CD14-positive monocyte (primary cell): Measurements from ENCODE around the gene DENND5B. TPM values are rescaled to one million over a fixed set of nuclear protein-coding genes. Genes with fewer than 3 reads are reported as not detected.

Experiments
- DNase-seq, 3 donors: peaks; one replicate each; pipeline ENCODE4 v3.0.0-alpha.2; 2011 to 2022
- H2AFZ ChIP-seq: 2 replicates; pipeline ENCODE4 v1.6.0; 2012; ENCODE audit warnings: mild to moderate bottlenecking, low read depth, low read length, inconsistent platforms; ENCODE audit not compliant: insufficient read depth, poor library complexity, severe bottlenecking
- H3K27ac ChIP-seq, 2 donors: 1 replicate in 1 of 2; 2 replicates in 1 of 2; pipeline ENCODE4 v1.5.1; 2012 to 2013; ENCODE audit warnings: low read length in 2 of 2, control low read depth in 1 of 2, inconsistent platforms in 1 of 2, low read depth in 1 of 2, mild to moderate bottlenecking in 1 of 2
- H3K27me3 ChIP-seq, 2 donors: one replicate each; pipeline versions ENCODE4 v1.6.0 to v1.6.1; 2011 to 2013; ENCODE audit warnings: low read length in 2 of 2; ENCODE audit not compliant: control insufficient read depth in 2 of 2, insufficient read depth in 2 of 2
- H3K36me3 ChIP-seq, 2 donors: replicated peaks in 1 of 2; 1 replicate in 1 of 2; 2 replicates in 1 of 2; pipeline versions ENCODE4 v1.5.1 to v1.6.1; 2012 to 2013; ENCODE audit warnings: low read length in 2 of 2, control low read depth in 1 of 2, inconsistent platforms in 1 of 2, mild to moderate bottlenecking in 1 of 2; ENCODE audit not compliant: insufficient read depth in 2 of 2, control insufficient read depth in 1 of 2
- H3K4me1 ChIP-seq, 2 donors: 1 replicate in 1 of 2; 2 replicates in 1 of 2; pipeline versions ENCODE4 v1.5.1 to v1.6.1; 2012 to 2013; ENCODE audit warnings: low read length in 2 of 2, control low read depth in 1 of 2, inconsistent platforms in 1 of 2, mild to moderate bottlenecking in 1 of 2, moderate library complexity in 1 of 2; ENCODE audit not compliant: insufficient read depth in 2 of 2, control insufficient read depth in 1 of 2
- H3K4me2 ChIP-seq: replicated peaks from 2 replicates; pipeline ENCODE3; 2012; ENCODE audit warnings: low read length, moderate library complexity, mild to moderate bottlenecking; ENCODE audit not compliant: poor library complexity, severe bottlenecking; ENCODE audit errors: extremely low read depth
- H3K4me3 ChIP-seq, 3 experiments: fragments of 200-600 bp in 1 of 3; sonication (generic) in 1 of 3; replicated peaks in 1 of 3; 1 replicate in 2 of 3; 2 replicates in 1 of 3; pipeline ENCODE4 v1.5.1; 2011 to 2013; ENCODE audit warnings: low read length in 3 of 3, mild to moderate bottlenecking in 3 of 3, control low read depth in 2 of 3, low read depth in 2 of 3, inconsistent platforms in 1 of 3, moderate library complexity in 1 of 3
- H3K79me2 ChIP-seq: 2 replicates; pipeline ENCODE4 v1.6.0; 2012; ENCODE audit warnings: mild to moderate bottlenecking, control low read depth, inconsistent platforms, low read length, moderate library complexity; ENCODE audit not compliant: insufficient read depth
- H3K9ac ChIP-seq: 2 replicates; pipeline ENCODE4 v1.6.0; 2017; ENCODE audit warnings: low read length, mild to moderate bottlenecking; ENCODE audit not compliant: insufficient read depth, poor library complexity, severe bottlenecking
- H3K9me3 ChIP-seq, 2 donors: replicated peaks in 1 of 2; 1 replicate in 1 of 2; 2 replicates in 1 of 2; pipeline versions ENCODE4 v1.5.1 to v1.6.1; 2012 to 2013; ENCODE audit warnings: low read length in 2 of 2, control low read depth in 1 of 2; ENCODE audit not compliant: control insufficient read depth in 1 of 2, insufficient read depth in 1 of 2
- H4K20me1 ChIP-seq: 2 replicates; pipeline ENCODE4 v1.6.0; 2012; ENCODE audit warnings: mild to moderate bottlenecking, low read length, control low read depth, moderate library complexity; ENCODE audit not compliant: insufficient read depth
- H3K27ac Mint-ChIP-seq, 7 donors: one replicate each; pipeline ENCODE4 v1.8.0; 2020; ENCODE audit warnings: mild to moderate bottlenecking in 7 of 7, mixed read lengths in 7 of 7, moderate library complexity in 6 of 7, inconsistent platforms in 2 of 7
- H3K27me3 Mint-ChIP-seq, 3 donors: one replicate each; pipeline ENCODE4 v1.8.0; 2021 to 2022; ENCODE audit warnings: low read depth in 3 of 3, mild to moderate bottlenecking in 3 of 3, mixed read lengths in 3 of 3, moderate library complexity in 3 of 3, inconsistent platforms in 1 of 3
- H3K36me3 Mint-ChIP-seq, 2 donors: one replicate each; pipeline ENCODE4 v1.8.0; 2020; ENCODE audit warnings: mixed read lengths in 2 of 2, inconsistent platforms in 1 of 2, mild to moderate bottlenecking in 1 of 2
- H3K4me1 Mint-ChIP-seq: one replicate; pipeline ENCODE4 v1.8.0; 2020; ENCODE audit warnings: mild to moderate bottlenecking, mixed read lengths
- H3K4me3 Mint-ChIP-seq, 2 donors: one replicate each; pipeline ENCODE4 v1.8.0; 2020; ENCODE audit warnings: mild to moderate bottlenecking in 2 of 2, mixed read lengths in 2 of 2, moderate library complexity in 1 of 2
- H3K9me3 Mint-ChIP-seq, 7 donors: one replicate each; pipeline ENCODE4 v1.8.0; 2020 to 2022; ENCODE audit warnings: mixed read lengths in 7 of 7, mild to moderate bottlenecking in 6 of 7, moderate library complexity in 6 of 7, inconsistent platforms in 2 of 7
- WGBS: methylation state at CpG from one replicate; pipeline ENCODE4 v1.1.5; 2013; ENCODE audit warnings: missing lambda C conversion rate; ENCODE audit not compliant: insufficient coverage; 5-methylcytosine and 5-hydroxymethylcytosine counted together
- intact Hi-C, 2 donors: fragments of 100-400 bp; cut with micrococcal nuclease; formaldehyde crosslinking; loops; one replicate each; pipeline versions ENCODE4 v1.15.0 to v1.15.1; 2023
- polyA plus RNA-seq, 3 donors: library from polyadenylated mRNA; depleted of rRNA in 1 of 3; unstranded in 2 of 3; stranded (reverse) in 1 of 3; fragments of 300-500 nt in 2 of 3; fragments of >200 nt in 1 of 3; fragmentation: Illumina TruSeq in 2 of 3; gene quantifications; 1 replicate in 2 of 3; 2 replicates in 1 of 3; pipeline ENCODE4 v1.2.3, GENCODE V29; 2012 to 2021
- TF ChIP-seq, protein P1 (sequence below): fragments of 200-600 bp; IDR thresholded peaks from one replicate; pipeline ENCODE4 v1.8.0; 2022; ENCODE audit warnings: antibody characterized with exemption, mild to moderate bottlenecking

DENND5B gene
- polyA plus RNA-seq, 3 donors: 0.23 to 0.36 (median 0.36) TPM

GRCh38 chr12:31369712-31370521 is 221.0 kb downstream of the DENND5B start:
- Mint-ChIP-seq H3K36me3 (no peaks in the 10 kb centered on the region), H3K4me1 (peaks cover 23% of the 10 kb centered on the region), H3K9me3 (peaks cover 0 to 2% (median 0%) of the 10 kb centered on the region in 7 donors), H3K27ac (peak overlapping the region in 3 of 7 donors; percentile 5 to 78 (median 37)), H3K4me3 (peak overlapping the region; percentile 39 to 81), H3K27me3 (peaks cover 0 to 2% (median under 1%) of the 10 kb centered on the region in 3 donors)
- peak overlapping the region; percentile 55 for H3K4me2 ChIP-seq
- no peaks in the 10 kb centered on the region for H3K36me3 ChIP-seq
- H3K27ac ChIP-seq: peak overlapping the region in 1 of 2 donors; percentile 15
- H2AFZ ChIP-seq: peak overlapping the region; percentile 78
- no peaks in the 10 kb centered on the region for H3K9me3 ChIP-seq
- TF ChIP-seq, protein P1, sequence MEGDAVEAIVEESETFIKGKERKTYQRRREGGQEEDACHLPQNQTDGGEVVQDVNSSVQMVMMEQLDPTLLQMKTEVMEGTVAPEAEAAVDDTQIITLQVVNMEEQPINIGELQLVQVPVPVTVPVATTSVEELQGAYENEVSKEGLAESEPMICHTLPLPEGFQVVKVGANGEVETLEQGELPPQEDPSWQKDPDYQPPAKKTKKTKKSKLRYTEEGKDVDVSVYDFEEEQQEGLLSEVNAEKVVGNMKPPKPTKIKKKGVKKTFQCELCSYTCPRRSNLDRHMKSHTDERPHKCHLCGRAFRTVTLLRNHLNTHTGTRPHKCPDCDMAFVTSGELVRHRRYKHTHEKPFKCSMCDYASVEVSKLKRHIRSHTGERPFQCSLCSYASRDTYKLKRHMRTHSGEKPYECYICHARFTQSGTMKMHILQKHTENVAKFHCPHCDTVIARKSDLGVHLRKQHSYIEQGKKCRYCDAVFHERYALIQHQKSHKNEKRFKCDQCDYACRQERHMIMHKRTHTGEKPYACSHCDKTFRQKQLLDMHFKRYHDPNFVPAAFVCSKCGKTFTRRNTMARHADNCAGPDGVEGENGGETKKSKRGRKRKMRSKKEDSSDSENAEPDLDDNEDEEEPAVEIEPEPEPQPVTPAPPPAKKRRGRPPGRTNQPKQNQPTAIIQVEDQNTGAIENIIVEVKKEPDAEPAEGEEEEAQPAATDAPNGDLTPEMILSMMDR: no peak
- WGBS: 93% methylated on average over 8 of the region's 21 CpGs
- no peaks in the 10 kb centered on the region for H3K27me3 ChIP-seq
- DNase-seq: no peak
- peak overlapping the region in 1 of 3 experiments; percentile 33 for H3K4me3 ChIP-seq
- peaks cover 13 to 20% of the 10 kb centered on the region in 2 donors for H3K4me1 ChIP-seq
- no peaks in the 10 kb centered on the region for H3K79me2 ChIP-seq
- intact Hi-C loops: no loop called here
- no peak overlapping the region for H3K9ac ChIP-seq
- H4K20me1 ChIP-seq: no peaks in the 10 kb centered on the region

DNA sequence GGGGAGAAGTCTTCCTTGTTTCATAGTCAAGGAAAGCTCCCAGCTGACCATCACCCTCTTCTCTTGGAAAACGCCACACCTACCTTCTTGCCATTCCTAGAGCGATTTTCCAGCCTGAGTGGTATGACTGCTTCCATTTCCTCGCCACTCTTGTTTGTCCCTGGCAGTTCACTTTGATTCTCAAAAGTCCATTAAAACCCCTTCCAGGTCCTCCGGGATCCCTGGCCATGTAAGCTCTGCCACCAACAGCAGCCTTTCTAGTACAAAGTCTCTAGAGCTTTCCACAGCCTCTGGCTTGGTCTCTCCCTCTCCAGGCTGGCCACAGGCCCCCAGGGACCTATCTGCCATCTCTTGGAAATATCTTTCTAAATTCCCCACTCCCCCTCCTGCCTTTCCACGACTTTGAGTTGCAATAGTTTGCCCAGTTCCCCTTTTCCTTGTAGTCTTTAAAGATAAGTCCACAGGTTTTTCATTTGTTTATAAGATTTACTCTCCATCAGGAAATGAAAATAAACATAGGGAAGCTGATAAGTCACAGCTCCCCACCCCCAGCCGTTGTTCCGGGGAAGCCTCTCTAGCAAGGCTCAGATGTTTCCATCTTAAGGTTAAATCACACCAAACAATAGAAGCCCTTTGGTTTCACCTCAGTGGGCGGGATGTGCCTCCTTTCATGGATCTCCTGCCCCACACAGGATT is 222.1 kb downstream of the DENND5B start:
- DNase-seq: no peak
- peaks cover 13 to 20% of the 10 kb centered on the region in 2 donors for H3K4me1 ChIP-seq
- H3K27me3 ChIP-seq: no peaks in the 10 kb centered on the region
- H3K9ac ChIP-seq: no peak overlapping the region
- H4K20me1 ChIP-seq: no peaks in the 10 kb centered on the region
- H3K9me3 ChIP-seq: no peaks in the 10 kb centered on the region
- Mint-ChIP-seq H3K9me3 (no peaks in the 10 kb centered on the region), H3K4me3 (no peak overlapping the region), H3K27ac (peak overlapping the region in 1 of 7 donors; percentile 32), H3K27me3 (peaks cover 0 to 3% (median 1%) of the 10 kb centered on the region in 3 donors), H3K36me3 (no peaks in the 10 kb centered on the region), H3K4me1 (peaks cover 23% of the 10 kb centered on the region)
- no peak overlapping the region for H3K27ac ChIP-seq
- H3K4me3 ChIP-seq: no peak overlapping the region
- TF ChIP-seq, protein P1: no peak
- no peaks in the 10 kb centered on the region for H3K36me3 ChIP-seq
- WGBS: 67% methylated on average over 6 of the region's 8 CpGs
- H2AFZ ChIP-seq: no peak overlapping the region
- intact Hi-C loops: no loop called here
- H3K4me2 ChIP-seq: no peak overlapping the region
- H3K79me2 ChIP-seq: no peaks in the 10 kb centered on the region
